ENCODE measurements around the gene PPEF1. TPM values are rescaled to one million over a fixed set of nuclear protein-coding genes. Genes with fewer than 3 reads are reported as not detected.
"Not testable (repeated sequence)": the region's sequence is repeated elsewhere in the genome, so short reads cannot be mapped to it uniquely, and the experiment has no call there.

The PPEF1 gene
- total RNA-seq, 4 donors from 2014 or later, result not detected

- H3K4me3 ChIP-seq, result no peak overlapping the region
- no peak for TF ChIP-seq CTCF (IDR thresholded peaks at IDR 0.05)
- no peak for TF ChIP-seq POLR2AphosphoS5 (IDR thresholded peaks at IDR 0.05)
- no peak for TF ChIP-seq POLR2A (IDR thresholded peaks at IDR 0.05)
- no peak for TF ChIP-seq EP300 (IDR thresholded peaks at IDR 0.05; ENCODE audit: low read depth)
- intact Hi-C loops (cut with DNase I; ENCODE audit: low total_unique reads) (no loop called here), in situ Hi-C loops (cut with MboI; ENCODE audit: low pct_ligation_motif_present in 1 of 4, low pct_unique_long_range_greater_than_20kb in 1 of 4, low sequenced_read_pairs in 3 of 4) (no loop called here)
- no peak overlapping the region for H3K27ac ChIP-seq
- H3K27me3 ChIP-seq, result no peaks in the 10 kb centered on the region
- H3K36me3 ChIP-seq, result no peaks in the 10 kb centered on the region
- WGBS, 2 donors (ENCODE audit: low coverage in 1 of 2), result 73% methylated on average over 8 of the region's 8 CpGs; no CpG with 5 or more reads in 1 of the 2 donors
- no peaks in the 10 kb centered on the region for H3K4me1 ChIP-seq
- no peak for DNase-seq
- no peaks in the 10 kb centered on the region for H3K9me3 ChIP-seq
Observed at GRCh38 chrX:18721683-18722499, 14.4 kb downstream of the PPEF1 start.

GRCh38 chrX:18722500-18723071 lies 15.1 kb downstream of the PPEF1 start:
- TF ChIP-seq EP300 (IDR thresholded peaks at IDR 0.05; ENCODE audit: low read depth) (no peak), CTCF (IDR thresholded peaks at IDR 0.05) (no peak), POLR2AphosphoS5 (IDR thresholded peaks at IDR 0.05) (no peak), POLR2A (IDR thresholded peaks at IDR 0.05) (no peak)
- in situ Hi-C loops (cut with MboI; ENCODE audit: low pct_ligation_motif_present in 1 of 4, low pct_unique_long_range_greater_than_20kb in 1 of 4, low sequenced_read_pairs in 3 of 4) (no loop called here), intact Hi-C loops (cut with DNase I; ENCODE audit: low total_unique reads) (no loop called here)
- Histone ChIP-seq H3K27ac (no peak overlapping the region), H3K4me3 (no peak overlapping the region), H3K36me3 (no peaks in the 10 kb centered on the region), H3K27me3 (no peaks in the 10 kb centered on the region), H3K4me1 (no peaks in the 10 kb centered on the region), H3K9me3 (no peaks in the 10 kb centered on the region)
- WGBS, 2 donors (ENCODE audit: low coverage in 1 of 2), result 91% methylated on average over 10 of the region's 10 CpGs; no CpG with 5 or more reads in 1 of the 2 donors
- DNase-seq, result no peak

- H3K9me3 ChIP-seq, result no peaks in the 10 kb centered on the region
- DNase-seq, result no peak
- H3K27ac ChIP-seq, result no peak overlapping the region
- 63% methylated on average over 8 of the region's 8 CpGs; no CpG with 5 or more reads in 1 of the 2 donors for WGBS, 2 donors (ENCODE audit: low coverage in 1 of 2)
- intact Hi-C loops (cut with DNase I; ENCODE audit: low total_unique reads) (no loop called here), in situ Hi-C loops (cut with MboI; ENCODE audit: low pct_ligation_motif_present in 1 of 4, low pct_unique_long_range_greater_than_20kb in 1 of 4, low sequenced_read_pairs in 3 of 4) (no loop called here)
- H3K4me3 ChIP-seq, result no peak overlapping the region
- no peaks in the 10 kb centered on the region for H3K4me1 ChIP-seq
- H3K36me3 ChIP-seq, result no peaks in the 10 kb centered on the region
- TF ChIP-seq POLR2A (IDR thresholded peaks at IDR 0.05) (no peak), EP300 (IDR thresholded peaks at IDR 0.05; ENCODE audit: low read depth) (no peak), CTCF (IDR thresholded peaks at IDR 0.05) (no peak), POLR2AphosphoS5 (IDR thresholded peaks at IDR 0.05) (no peak)
- no peaks in the 10 kb centered on the region for H3K27me3 ChIP-seq
Observed at GRCh38 chrX:18725310-18725943, 18.0 kb downstream of the PPEF1 start.

- no peak overlapping the region for H3K27ac ChIP-seq
- in situ Hi-C loops (cut with MboI; ENCODE audit: low pct_ligation_motif_present in 1 of 4, low pct_unique_long_range_greater_than_20kb in 1 of 4, low sequenced_read_pairs in 3 of 4), result no loop called here
- H3K4me3 ChIP-seq, result no peak overlapping the region
- intact Hi-C loops (cut with DNase I; ENCODE audit: low total_unique reads), result no loop called here
- H3K27me3 ChIP-seq, result no peaks in the 10 kb centered on the region
- H3K4me1 ChIP-seq, result no peaks in the 10 kb centered on the region
- TF ChIP-seq POLR2AphosphoS5 (IDR thresholded peaks at IDR 0.05), result no peak
- TF ChIP-seq CTCF (IDR thresholded peaks at IDR 0.05), result no peak
- no peak for TF ChIP-seq POLR2A (IDR thresholded peaks at IDR 0.05)
- no peak for TF ChIP-seq EP300 (IDR thresholded peaks at IDR 0.05; ENCODE audit: low read depth)
- WGBS, 2 donors (ENCODE audit: low coverage in 1 of 2), result 59% methylated on average over 3 of the region's 4 CpGs; no CpG with 5 or more reads in 1 of the 2 donors
- DNase-seq, result no peak
- no peaks in the 10 kb centered on the region for H3K9me3 ChIP-seq
- no peaks in the 10 kb centered on the region for H3K36me3 ChIP-seq
Observed at GRCh38 chrX:18733287-18733686, 25.8 kb downstream of the PPEF1 start.

GRCh38 chrX:18739609-18740008 lies 32.2 kb downstream of the PPEF1 start:
- H3K27me3 ChIP-seq; DNase-seq; in situ Hi-C loops (cut with MboI; ENCODE audit: low pct_ligation_motif_present in 1 of 4, low pct_unique_long_range_greater_than_20kb in 1 of 4, low sequenced_read_pairs in 3 of 4); H3K4me1 ChIP-seq; H3K36me3 ChIP-seq; H3K4me3 ChIP-seq; H3K9me3 ChIP-seq; intact Hi-C loops (cut with DNase I; ENCODE audit: low total_unique reads); H3K27ac ChIP-seq: not testable (repeated sequence)
- 60% methylated on average over 6 of the region's 6 CpGs; no CpG with 5 or more reads in 1 of the 2 donors for WGBS, 2 donors (ENCODE audit: low coverage in 1 of 2)
